K562 (cell line): ENCODE measurements around the gene MXD3. TPM values are rescaled to one million over a fixed set of nuclear protein-coding genes. Genes with fewer than 3 reads are reported as not detected.
A peak's percentile ranks its signal among the peaks of the same experiment; 100 is the strongest.

Experiments used
- ATF1 ChIP-seq, 2 experiments: fragments of 450-650 bp in 1 of 2; IDR thresholded peaks; 2 replicates each; pipeline ENCODE4 v1.6.1; 2016; ENCODE audit warnings: missing compliant biosample characterization in 1 of 2, missing genetic modification characterization in 1 of 2
- BRF2 ChIP-seq: IDR thresholded peaks from 3 replicates; pipeline ENCODE4 v1.6.1; 2011; ENCODE audit warnings: borderline replicate concordance, mild to moderate bottlenecking; ENCODE audit not compliant: insufficient read length, insufficient read depth
- ETS2 ChIP-seq: IDR thresholded peaks from 2 replicates; pipeline ENCODE4 v1.6.1; 2016; ENCODE audit warnings: borderline replicate concordance, missing genetic modification characterization, mild to moderate bottlenecking, moderate library complexity, missing compliant biosample characterization; ENCODE audit not compliant: poor library complexity, severe bottlenecking
- ETV1 ChIP-seq: fragments of 450-650 bp; conservative IDR thresholded peaks from 2 replicates; pipeline ENCODE4 v1.6.1; 2016; ENCODE audit warnings: missing genetic modification characterization, control low read depth, low read depth, missing compliant biosample characterization
- KHSRP ChIP-seq: fragments of 450-650 bp; IDR thresholded peaks from 2 replicates; pipeline ENCODE4 v1.6.1; 2017
- MCM5 ChIP-seq: fragments of 450-650 bp; IDR thresholded peaks from 2 replicates; pipeline ENCODE4 v1.6.1; 2016; ENCODE audit warnings: low read depth
- MTA2 ChIP-seq: fragments of 450-650 bp; IDR thresholded peaks from 2 replicates; pipeline ENCODE4 v1.6.1; 2016; ENCODE audit warnings: low read depth
- MTA3 ChIP-seq: fragments of 450-650 bp; formaldehyde crosslinking; IDR thresholded peaks from 2 replicates; pipeline ENCODE4 v1.6.1; 2017; ENCODE audit warnings: mild to moderate bottlenecking, borderline replicate concordance
- NFATC3 ChIP-seq: fragments of 450-650 bp; IDR thresholded peaks from 2 replicates; pipeline ENCODE4 v1.6.1; 2017; ENCODE audit warnings: mild to moderate bottlenecking
- NONO ChIP-seq, 2 experiments: fragments of 200-400 bp in 1 of 2; fragments of 450-650 bp in 1 of 2; formaldehyde crosslinking in 1 of 2; IDR thresholded peaks; 2 replicates each; pipeline ENCODE4 v1.6.1; 2017; ENCODE audit warnings: low read depth in 2 of 2, mild to moderate bottlenecking in 2 of 2, moderate library complexity in 2 of 2, low read length in 1 of 2
- SAFB ChIP-seq: fragments of 200-400 bp; formaldehyde crosslinking; IDR thresholded peaks from 2 replicates; pipeline ENCODE4 v1.6.1; 2017; ENCODE audit warnings: low read depth, low read length, borderline replicate concordance
- SMAD2 ChIP-seq: fragments of 150-350 bp; IDR thresholded peaks from 2 replicates; pipeline ENCODE4 v1.6.1; 2014; ENCODE audit warnings: low read depth, mild to moderate bottlenecking, low read length
- SMAD4 ChIP-seq: fragments of 250-450 bp; sonication (Bioruptor Pico); conservative IDR thresholded peaks from 2 replicates; pipeline ENCODE4 v1.8.0; 2021; ENCODE audit warnings: inconsistent platforms, mild to moderate bottlenecking, moderate library complexity
- ZNF12 ChIP-seq: sonication (generic); formaldehyde crosslinking; IDR thresholded peaks from 2 replicates; pipeline ENCODE4 v1.4.0; 2020; ENCODE audit warnings: mild to moderate bottlenecking, missing genetic modification reagents
- ZNF174 ChIP-seq: fragments of 250-450 bp; sonication (Bioruptor Pico); IDR thresholded peaks from 2 replicates; pipeline ENCODE4 v1.4.0; 2020; ENCODE audit warnings: mild to moderate bottlenecking
- ZNF175 ChIP-seq: fragments of 200-800 bp; sonication (Bioruptor generic); IDR thresholded peaks from 2 replicates; pipeline ENCODE4 v1.6.1; 2016; ENCODE audit warnings: low read depth, mild to moderate bottlenecking, missing genetic modification characterization, missing compliant biosample characterization
- ZNF311 ChIP-seq: fragments of 250-450 bp; sonication (Bioruptor Pico); IDR thresholded peaks from 2 replicates; pipeline ENCODE4 v1.4.0; 2020; ENCODE audit warnings: mild to moderate bottlenecking, moderate library complexity
- ZNF316 ChIP-seq: fragments of 450-650 bp; IDR thresholded peaks from 2 replicates; pipeline ENCODE4 v1.6.1; 2016
- ZNF589 ChIP-seq: fragments of 200-800 bp; sonication (Bioruptor generic); IDR thresholded peaks from 2 replicates; pipeline ENCODE4 v1.6.1; 2016; ENCODE audit warnings: low read depth, missing genetic modification characterization, missing compliant biosample characterization
- ZSCAN32 ChIP-seq: fragments of 450-650 bp; formaldehyde crosslinking; IDR thresholded peaks from 2 replicates; pipeline ENCODE4 v1.4.0; 2020; ENCODE audit warnings: mild to moderate bottlenecking, moderate library complexity
- polyA plus RNA-seq, 8 experiments: library from polyadenylated mRNA; depleted of rRNA in 4 of 8; stranded (reverse) in 5 of 8; unstranded in 3 of 8; fragments of >200 nt; fragmentation: Nextera tagmentation in 2 of 8; fragmentation: Illumina TruSeq in 1 of 8; extraction: Ambion mirVana in 2 of 8; extraction: Trizol in 1 of 8; gene quantifications; 2 replicates each; pipeline versions ENCODE4 v1.2.1 to v1.2.3, GENCODE V29; 2011 to 2014; ENCODE audit warnings: inconsistent platforms in 1 of 8, missing spikeins in 1 of 8
- total RNA-seq, 7 experiments: library from RNA; depleted of rRNA in 6 of 7; stranded (reverse); fragments of >200 nt in 6 of 7; fragmentation: Illumina TruSeq in 2 of 7; extraction: Trizol in 2 of 7; gene quantifications; 2 replicates each; pipeline versions ENCODE4 v1.2.1 to v1.2.3, GENCODE V29; 2011 to 2021; ENCODE audit warnings: low replicate concordance in 1 of 7
- TF ChIP-seq, protein P1 (sequence below): fragments of 250-450 bp; sonication (Bioruptor Pico); IDR thresholded peaks from 2 replicates; pipeline ENCODE4 v1.4.0; 2020; ENCODE audit warnings: mild to moderate bottlenecking, moderate library complexity, borderline replicate concordance
- TF ChIP-seq, protein P2 (sequence below): fragments of 450-650 bp; IDR thresholded peaks from 2 replicates; pipeline ENCODE4 v1.6.1; 2017; ENCODE audit warnings: antibody characterized with exemption
- TF ChIP-seq, protein P3 (sequence below): fragments of 250-450 bp; sonication (Bioruptor Pico); IDR thresholded peaks from 2 replicates; pipeline ENCODE4 v1.5.0; 2020; ENCODE audit warnings: mild to moderate bottlenecking

Gene MXD3
- total and polyA plus RNA-seq, 9 of the 15 experiments (the other 6 are each of a cell fraction or from before 2014, with no cell fraction given), result 0.28 to 24.8 (median 4.5) TPM

DNA sequence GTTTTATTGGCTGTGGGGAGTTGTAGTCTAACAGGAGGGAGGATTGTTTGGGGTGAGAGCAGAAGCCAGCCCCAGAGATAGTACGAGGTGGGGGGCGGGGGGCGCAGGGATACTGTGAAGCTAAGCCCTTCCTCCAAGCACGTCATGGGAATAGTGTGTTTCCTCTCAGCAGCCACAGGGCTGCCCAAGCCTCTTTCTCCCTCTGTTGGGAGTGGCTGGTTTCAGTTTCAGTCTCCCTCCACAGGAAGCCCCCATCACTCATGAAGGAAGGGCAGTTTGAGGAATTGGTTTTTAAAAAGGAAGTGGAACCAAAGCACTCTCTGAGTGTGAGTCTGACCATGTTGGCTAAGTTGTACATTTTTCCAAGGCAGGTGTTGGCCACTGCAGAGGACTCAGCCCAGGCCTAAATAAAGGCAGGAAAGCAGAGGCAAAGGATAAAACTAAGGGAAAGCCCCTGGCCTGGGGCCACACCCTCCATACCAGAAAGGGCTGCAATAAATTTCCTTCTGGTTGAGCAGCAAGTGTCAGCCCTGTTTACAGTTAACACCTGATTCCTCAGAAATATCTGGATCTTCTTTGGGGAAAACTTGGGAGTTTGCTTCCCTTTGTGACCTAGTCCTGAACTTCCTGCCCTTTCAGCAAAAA lies 11.3 kb downstream of the MXD3 start (continued):
- TF ChIP-seq MCM5, result no peak
- TF ChIP-seq, protein P1, sequence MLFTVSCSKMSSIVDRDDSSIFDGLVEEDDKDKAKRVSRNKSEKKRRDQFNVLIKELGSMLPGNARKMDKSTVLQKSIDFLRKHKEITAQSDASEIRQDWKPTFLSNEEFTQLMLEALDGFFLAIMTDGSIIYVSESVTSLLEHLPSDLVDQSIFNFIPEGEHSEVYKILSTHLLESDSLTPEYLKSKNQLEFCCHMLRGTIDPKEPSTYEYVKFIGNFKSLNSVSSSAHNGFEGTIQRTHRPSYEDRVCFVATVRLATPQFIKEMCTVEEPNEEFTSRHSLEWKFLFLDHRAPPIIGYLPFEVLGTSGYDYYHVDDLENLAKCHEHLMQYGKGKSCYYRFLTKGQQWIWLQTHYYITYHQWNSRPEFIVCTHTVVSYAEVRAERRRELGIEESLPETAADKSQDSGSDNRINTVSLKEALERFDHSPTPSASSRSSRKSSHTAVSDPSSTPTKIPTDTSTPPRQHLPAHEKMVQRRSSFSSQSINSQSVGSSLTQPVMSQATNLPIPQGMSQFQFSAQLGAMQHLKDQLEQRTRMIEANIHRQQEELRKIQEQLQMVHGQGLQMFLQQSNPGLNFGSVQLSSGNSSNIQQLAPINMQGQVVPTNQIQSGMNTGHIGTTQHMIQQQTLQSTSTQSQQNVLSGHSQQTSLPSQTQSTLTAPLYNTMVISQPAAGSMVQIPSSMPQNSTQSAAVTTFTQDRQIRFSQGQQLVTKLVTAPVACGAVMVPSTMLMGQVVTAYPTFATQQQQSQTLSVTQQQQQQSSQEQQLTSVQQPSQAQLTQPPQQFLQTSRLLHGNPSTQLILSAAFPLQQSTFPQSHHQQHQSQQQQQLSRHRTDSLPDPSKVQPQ (CRISPR knock-in tag), result no peak
- TF ChIP-seq NONO (IDR thresholded peaks at IDR 0.05; ENCODE audit: low read depth in 2 of 2, low read length in 1 of 2), result no peak
- TF ChIP-seq SMAD2, result no peak
- TF ChIP-seq MTA2, result no peak
- no peak for TF ChIP-seq ZNF174 (CRISPR knock-in tag)
- no peak for TF ChIP-seq ZSCAN32
- TF ChIP-seq MTA3, result peak; percentile 59; the same call in 1 of the 2 replicates
- no peak for TF ChIP-seq NFATC3
- TF ChIP-seq ZNF589 (CRISPR knock-in tag), result no peak
- no peak for TF ChIP-seq ZNF311 (CRISPR knock-in tag)
- TF ChIP-seq, protein P2, sequence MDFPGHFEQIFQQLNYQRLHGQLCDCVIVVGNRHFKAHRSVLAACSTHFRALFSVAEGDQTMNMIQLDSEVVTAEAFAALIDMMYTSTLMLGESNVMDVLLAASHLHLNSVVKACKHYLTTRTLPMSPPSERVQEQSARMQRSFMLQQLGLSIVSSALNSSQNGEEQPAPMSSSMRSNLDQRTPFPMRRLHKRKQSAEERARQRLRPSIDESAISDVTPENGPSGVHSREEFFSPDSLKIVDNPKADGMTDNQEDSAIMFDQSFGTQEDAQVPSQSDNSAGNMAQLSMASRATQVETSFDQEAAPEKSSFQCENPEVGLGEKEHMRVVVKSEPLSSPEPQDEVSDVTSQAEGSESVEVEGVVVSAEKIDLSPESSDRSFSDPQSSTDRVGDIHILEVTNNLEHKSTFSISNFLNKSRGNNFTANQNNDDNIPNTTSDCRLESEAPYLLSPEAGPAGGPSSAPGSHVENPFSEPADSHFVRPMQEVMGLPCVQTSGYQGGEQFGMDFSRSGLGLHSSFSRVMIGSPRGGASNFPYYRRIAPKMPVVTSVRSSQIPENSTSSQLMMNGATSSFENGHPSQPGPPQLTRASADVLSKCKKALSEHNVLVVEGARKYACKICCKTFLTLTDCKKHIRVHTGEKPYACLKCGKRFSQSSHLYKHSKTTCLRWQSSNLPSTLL, result no peak
- no peak for TF ChIP-seq KHSRP
- no peak for TF ChIP-seq ETS2
- TF ChIP-seq SMAD4, result no peak
- TF ChIP-seq BRF2, result no peak
- TF ChIP-seq ZNF12 (CRISPR knock-in tag), result peak; percentile 94
- TF ChIP-seq ETV1 (tag), result 0 out of 2 replicates have a peak, but pooled peaks have one; percentile 43
- no peak for TF ChIP-seq ZNF175 (CRISPR knock-in tag)
- TF ChIP-seq SAFB, result no peak
- no peak for TF ChIP-seq ATF1 (CRISPR knock-in tag; IDR thresholded peaks at IDR 0.05)
- TF ChIP-seq ATF1 (tag; IDR thresholded peaks at IDR 0.05), result peak; percentile 54
- no peak for TF ChIP-seq ZNF316
- TF ChIP-seq, protein P3, sequence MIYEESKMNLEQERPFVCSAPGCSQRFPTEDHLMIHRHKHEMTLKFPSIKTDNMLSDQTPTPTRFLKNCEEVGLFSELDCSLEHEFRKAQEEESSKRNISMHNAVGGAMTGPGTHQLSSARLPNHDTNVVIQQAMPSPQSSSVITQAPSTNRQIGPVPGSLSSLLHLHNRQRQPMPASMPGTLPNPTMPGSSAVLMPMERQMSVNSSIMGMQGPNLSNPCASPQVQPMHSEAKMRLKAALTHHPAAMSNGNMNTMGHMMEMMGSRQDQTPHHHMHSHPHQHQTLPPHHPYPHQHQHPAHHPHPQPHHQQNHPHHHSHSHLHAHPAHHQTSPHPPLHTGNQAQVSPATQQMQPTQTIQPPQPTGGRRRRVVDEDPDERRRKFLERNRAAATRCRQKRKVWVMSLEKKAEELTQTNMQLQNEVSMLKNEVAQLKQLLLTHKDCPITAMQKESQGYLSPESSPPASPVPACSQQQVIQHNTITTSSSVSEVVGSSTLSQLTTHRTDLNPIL (CRISPR knock-in tag), result no peak
